Measurements from ENCODE around the gene MAP3K6. TPM values are rescaled to one million over a fixed set of nuclear protein-coding genes. Genes with fewer than 3 reads are reported as not detected.

The MAP3K6 gene
- total and polyA plus RNA-seq, 2 of the 4 experiments (the other 2 are of a cell fraction), result 4.8 to 15.9 TPM

GRCh38 chr1:27322569-27323240 lies 44.1 kb downstream of the MAP3K6 start:
- WGBS, 2 experiments (ENCODE audit: extremely low coverage in 2 of 2, insufficient read length in 1 of 2), result no CpG with 5 or more reads among the region's 10 CpGs
- CTCF ChIA-PET, result no interaction called here

More at GRCh38 chr1:27322569-27323240, 44.1 kb downstream of the MAP3K6 start:
- intact Hi-C loops (cut with micrococcal nuclease) (no loop called here), dilution Hi-C loops (cut with HindIII; ENCODE audit: low sequenced_read_pairs, unreplicated experiment) (no loop called here), in situ Hi-C loops (cut with MboI; ENCODE audit: low sequenced_read_pairs) (no loop called here)
- Histone ChIP-seq H3K27me3 (ENCODE audit: control insufficient read depth, insufficient read depth, low read length) (no peaks in the 10 kb centered on the region), H3K4ac (ENCODE audit: low read depth, low read length) (peak overlapping the region; percentile 98), H3K4me2 (ENCODE audit: low read depth, low read length) (peak overlapping the region; percentile 99), H2AK5ac (ENCODE audit: low read depth, low read length) (peak overlapping the region; percentile 99), H3K14ac (replicated peaks; ENCODE audit: low read depth, low read length) (peak overlapping the region; percentile 98), H3K4me1 (ENCODE audit: control insufficient read depth, insufficient read depth, low read length) (peaks cover 6% of the 10 kb centered on the region), H3K18ac (ENCODE audit: low read depth, low read length) (peak overlapping the region; percentile 69), H2BK120ac (ENCODE audit: low read depth, low read length) (peak overlapping the region; percentile 59), H3K4me3 (ENCODE audit: insufficient read depth, low read depth, low read length) (peak overlapping the region; percentile 97), H3K79me1 (ENCODE audit: low read depth in 1 of 2, low read length in 2 of 2) (peaks cover 19 to 47% of the 10 kb centered on the region in 2 experiments), H4K8ac (ENCODE audit: low read depth in 2 of 2, low read length in 2 of 2) (peak overlapping the region; percentile 99), H2BK20ac (ENCODE audit: low read depth, low read length) (no peak overlapping the region), H3K9me3 (ENCODE audit: control insufficient read depth, insufficient read depth, low read length) (no peaks in the 10 kb centered on the region), H4K20me1 (ENCODE audit: insufficient read depth, low read length) (peaks cover 7% of the 10 kb centered on the region; the same call in 1 of the 2 replicates), H2BK15ac (ENCODE audit: low read depth, low read length) (no peak overlapping the region), H3K27ac (ENCODE audit: insufficient read depth, low read length) (peak overlapping the region; percentile 96), H4K5ac (ENCODE audit: low read depth, low read length) (peak overlapping the region; percentile 98), H3K36me3 (ENCODE audit: control insufficient read depth, insufficient read depth, low read length) (peaks cover 17% of the 10 kb centered on the region), H2AK9ac (replicated peaks; ENCODE audit: low read depth, low read length, poor library complexity) (peak overlapping the region; percentile 98), H3K9me1 (ENCODE audit: insufficient read depth, low read length) (peaks cover 9% of the 10 kb centered on the region; the same call in 1 of the 2 replicates), H2AFZ (replicated peaks; ENCODE audit: low read length, poor library complexity) (peak overlapping the region; percentile 99), H3K56ac (ENCODE audit: extremely low read depth, insufficient read depth, low read length) (peak overlapping the region; percentile 83), H3K9ac (ENCODE audit: low read depth, low read length) (peak overlapping the region; percentile 99), H2BK5ac (ENCODE audit: low read depth, low read length, poor library complexity, severe bottlenecking) (peak overlapping the region; percentile 92), H4K91ac (ENCODE audit: insufficient read depth, low read depth, low read length) (peak overlapping the region; percentile 95), H3K23ac (ENCODE audit: low read depth, low read length) (peak overlapping the region; percentile 82)
- TSS peak; percentile 27 for BruUV-seq (replicated peaks)
- TF ChIP-seq BHLHE40 (IDR thresholded peaks at IDR 0.05; ENCODE audit: low read depth, low read length) (peak; percentile 36; the same call in 1 of the 2 replicates), RFX5 (IDR thresholded peaks at IDR 0.05; ENCODE audit: low read depth, low read length) (no peak), CEBPB (IDR thresholded peaks at IDR 0.05; ENCODE audit: low read depth, low read length) (no peak)
- DNase-seq, result no peak
- no peak for ATAC-seq (ENCODE audit: low read depth)
- POLR2A ChIA-PET (ENCODE audit: unreplicated experiment), result interaction anchor here (0.7 kb wide), 1 partner anchor 44 kb away, joined by 3 read pairs; the partner anchor contains the start of gene MAP3K6
